IMR-90 (cell line): ENCODE results near the gene MAP3K5. TPM values are rescaled to one million over a fixed set of nuclear protein-coding genes. Genes with fewer than 3 reads are reported as not detected.

ENCODE experiments used
- ATAC-seq: fragments of 200-7000 bp; cut with Tn5 transposase; 2 replicates; pipeline ENCODE4 v1.9.1; 2020; ENCODE audit warnings: low read depth, mild to moderate bottlenecking, moderate library complexity
- BruUV-seq: library from RNA; stranded (reverse); fragments of 400-500 nt; replicated peaks from 2 replicates; lab custom pipeline; 2021; lab: Mats Ljungman, UMichigan
- CTCF ChIA-PET: fragments of 300-600 bp; formaldehyde crosslinking; extraction: SDS; loops from one replicate; lab custom pipeline; 2021; ENCODE audit warnings: antibody characterized with exemption; lab: Yijun Ruan, JAX
- POLR2A ChIA-PET: fragments of 300-600 bp; sonication (Branson Sonifier 250); formaldehyde crosslinking; loops from one replicate; lab custom pipeline; 2022; ENCODE audit warnings: antibody characterized with exemption; ENCODE audit not compliant: unreplicated experiment; lab: Charles Lee
- DNase-seq: peaks from one replicate; pipeline ENCODE4 v3.0.0; 2013
- H2AFZ ChIP-seq: replicated peaks from 2 replicates; pipeline ENCODE3; 2013; ENCODE audit warnings: low read length, mild to moderate bottlenecking; ENCODE audit not compliant: poor library complexity
- H2AK5ac ChIP-seq: 2 replicates; pipeline ENCODE4 v1.6.1; 2013; ENCODE audit warnings: low read depth, low read length, inconsistent platforms
- H2AK9ac ChIP-seq: replicated peaks from 2 replicates; pipeline ENCODE3; 2013; ENCODE audit warnings: mild to moderate bottlenecking, low read depth, low read length, moderate library complexity; ENCODE audit not compliant: poor library complexity
- H2BK120ac ChIP-seq: 2 replicates; pipeline ENCODE4 v1.6.1; 2013; ENCODE audit warnings: low read depth, low read length, inconsistent platforms
- H2BK15ac ChIP-seq: 3 replicates; pipeline ENCODE4 v1.6.1; 2013; ENCODE audit warnings: low read depth, low read length, inconsistent platforms
- H2BK20ac ChIP-seq: 2 replicates; pipeline ENCODE4 v1.6.1; 2013; ENCODE audit warnings: low read depth, mild to moderate bottlenecking, inconsistent platforms, low read length, moderate library complexity
- H2BK5ac ChIP-seq: 2 replicates; pipeline ENCODE4 v1.6.1; 2013; ENCODE audit warnings: mild to moderate bottlenecking, low read depth, low read length, inconsistent platforms; ENCODE audit not compliant: poor library complexity, severe bottlenecking
- H3K14ac ChIP-seq: replicated peaks from 2 replicates; pipeline ENCODE4 v1.6.1; 2013; ENCODE audit warnings: low read depth, low read length, inconsistent platforms
- H3K18ac ChIP-seq: 2 replicates; pipeline ENCODE4 v1.6.1; 2013; ENCODE audit warnings: low read depth, low read length, control low read depth
- H3K23ac ChIP-seq: 2 replicates; pipeline ENCODE4 v1.6.1; 2013; ENCODE audit warnings: low read depth, low read length, inconsistent platforms
- H3K27ac ChIP-seq: 2 replicates; pipeline ENCODE4 v1.5.1; 2013; ENCODE audit warnings: mild to moderate bottlenecking, control low read depth, low read length; ENCODE audit not compliant: insufficient read depth
- H3K27me3 ChIP-seq: 2 replicates; pipeline ENCODE4 v1.6.1; 2013; ENCODE audit warnings: low read length; ENCODE audit not compliant: control insufficient read depth, insufficient read depth
- H3K36me3 ChIP-seq: 2 replicates; pipeline ENCODE4 v1.6.1; 2013; ENCODE audit warnings: low read length, mixed read lengths; ENCODE audit not compliant: control insufficient read depth, insufficient read depth
- H3K4ac ChIP-seq: 2 replicates; pipeline ENCODE4 v1.6.1; 2013; ENCODE audit warnings: low read depth, low read length, inconsistent platforms
- H3K4me1 ChIP-seq: 2 replicates; pipeline ENCODE4 v1.6.1; 2013; ENCODE audit warnings: low read length, mixed read lengths; ENCODE audit not compliant: control insufficient read depth, insufficient read depth
- H3K4me2 ChIP-seq: 2 replicates; pipeline ENCODE4 v1.6.1; 2013; ENCODE audit warnings: low read depth, mild to moderate bottlenecking, control low read depth, low read length, moderate library complexity
- H3K4me3 ChIP-seq: 2 replicates; pipeline ENCODE4 v1.5.1; 2013; ENCODE audit warnings: low read depth, mild to moderate bottlenecking, control low read depth, low read length, moderate library complexity; ENCODE audit not compliant: insufficient read depth
- H3K56ac ChIP-seq: 2 replicates; pipeline ENCODE4 v1.6.1; 2013; ENCODE audit warnings: low read length, inconsistent platforms; ENCODE audit not compliant: insufficient read depth; ENCODE audit errors: extremely low read depth
- H3K79me1 ChIP-seq, 2 experiments: 2 replicates each; pipeline ENCODE4 v1.6.1; 2013; ENCODE audit warnings: low read length in 2 of 2, inconsistent platforms in 1 of 2, low read depth in 1 of 2
- H3K9ac ChIP-seq: 2 replicates; pipeline ENCODE4 v1.6.1; 2013; ENCODE audit warnings: low read depth, low read length, control low read depth
- H3K9me1 ChIP-seq: 2 replicates; pipeline ENCODE4 v1.6.1; 2013; ENCODE audit warnings: low read length, inconsistent platforms; ENCODE audit not compliant: insufficient read depth
- H3K9me3 ChIP-seq: 2 replicates; pipeline ENCODE4 v1.6.1; 2013; ENCODE audit warnings: low read length; ENCODE audit not compliant: control insufficient read depth, insufficient read depth
- H4K20me1 ChIP-seq: 2 replicates; pipeline ENCODE4 v1.6.1; 2013; ENCODE audit warnings: low read length, inconsistent platforms; ENCODE audit not compliant: insufficient read depth
- H4K5ac ChIP-seq: 2 replicates; pipeline ENCODE4 v1.6.1; 2013; ENCODE audit warnings: mild to moderate bottlenecking, low read depth, low read length, control low read depth
- H4K8ac ChIP-seq, 2 experiments: 2 replicates each; pipeline ENCODE4 v1.6.1; 2013; ENCODE audit warnings: low read depth in 2 of 2, low read length in 2 of 2, control low read depth in 1 of 2, inconsistent platforms in 1 of 2
- H4K91ac ChIP-seq: 2 replicates; pipeline ENCODE4 v1.6.1; 2013; ENCODE audit warnings: low read depth, low read length, inconsistent platforms; ENCODE audit not compliant: insufficient read depth
- CEBPB ChIP-seq: IDR thresholded peaks from 2 replicates; pipeline ENCODE4 v1.6.1; 2012; ENCODE audit warnings: low read depth, low read length, improper control_type of control experiment
- CHD1 ChIP-seq: IDR thresholded peaks from 2 replicates; pipeline ENCODE4 v1.6.1; 2012; ENCODE audit warnings: low read depth, low read length, improper control_type of control experiment
- MAZ ChIP-seq: IDR thresholded peaks from 2 replicates; pipeline ENCODE4 v1.6.1; 2012; ENCODE audit warnings: low read depth, mild to moderate bottlenecking, low read length, improper control_type of control experiment, moderate library complexity, borderline replicate concordance
- POLR2A ChIP-seq: IDR thresholded peaks from 2 replicates; pipeline ENCODE4 v1.6.1; 2012; ENCODE audit warnings: mild to moderate bottlenecking, low read depth, low read length
- RFX5 ChIP-seq: IDR thresholded peaks from 2 replicates; pipeline ENCODE4 v1.8.0; 2012; ENCODE audit warnings: low read depth, mild to moderate bottlenecking, low read length, moderate library complexity
- dilution Hi-C: fragments of 300-500 bp; cut with HindIII; formaldehyde crosslinking; loops from one replicate; pipeline ENCODE4 v1.14.3; 2018; ENCODE audit warnings: low sequenced_read_pairs; ENCODE audit not compliant: unreplicated experiment
- in situ Hi-C: fragments of 300-500 bp; cut with MboI; formaldehyde crosslinking; loops from 3 replicates; pipeline ENCODE4 v1.14.3; 2019; ENCODE audit warnings: low sequenced_read_pairs, inconsistent platforms, mixed read lengths
- intact Hi-C: fragments of 100-400 bp; cut with micrococcal nuclease; formaldehyde crosslinking; loops from 2 replicates; pipeline ENCODE4 v1.10.0; 2022
- polyA plus RNA-seq, 3 experiments: library from polyadenylated mRNA; depleted of rRNA; stranded (reverse); fragments of >200 nt; gene quantifications; 2 replicates each; pipeline ENCODE4 v1.2.3, GENCODE V29; 2012; ENCODE audit warnings: low replicate concordance in 1 of 3
- total RNA-seq: library from RNA; depleted of rRNA; stranded (reverse); fragments of >200 nt; gene quantifications from 2 replicates; pipeline ENCODE4 v1.2.3, GENCODE V29; 2012

Gene MAP3K5
- total and polyA plus RNA-seq, 2 of the 4 experiments (the other 2 are of a cell fraction) = 5.4 to 17.6 TPM

DNA sequence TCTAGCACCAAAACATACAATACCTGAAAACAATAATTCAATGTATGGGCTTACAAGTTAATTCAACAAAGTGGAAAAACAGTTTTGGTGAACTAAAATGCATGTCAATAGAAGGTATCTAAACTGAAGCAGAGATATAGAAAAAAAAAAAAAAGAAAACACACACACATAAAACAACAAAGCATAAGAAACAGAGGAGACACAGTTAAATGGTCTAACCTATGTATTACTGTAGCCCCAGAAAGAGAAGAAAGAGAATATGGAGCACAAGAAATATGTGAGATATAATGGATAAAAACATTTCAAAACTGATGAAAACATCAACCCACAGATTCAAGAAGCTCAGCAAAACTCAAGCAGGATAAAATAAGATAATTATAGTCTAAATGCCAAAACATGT lies 118.7 kb downstream of the MAP3K5 start:
- H2BK20ac ChIP-seq = no peak overlapping the region
- H3K9me3 ChIP-seq = no peaks in the 10 kb centered on the region
- no peaks in the 10 kb centered on the region for H3K4me1 ChIP-seq
- H3K56ac ChIP-seq = no peak overlapping the region
- H4K91ac ChIP-seq = no peak overlapping the region
- no peaks in the 10 kb centered on the region for H3K9me1 ChIP-seq
- no peaks in the 10 kb centered on the region for H4K20me1 ChIP-seq
- no peak overlapping the region for H3K23ac ChIP-seq
- H2AK9ac ChIP-seq = no peak overlapping the region
- DNase-seq (no peak), ATAC-seq (no peak)
- H3K79me1 ChIP-seq = peaks cover 0 to 9% of the 10 kb centered on the region in 2 experiments; a peak in 1 of 4 replicates
- peaks cover 4% of the 10 kb centered on the region; the same call in 1 of the 2 replicates for H3K36me3 ChIP-seq
- CTCF ChIA-PET = no interaction called here
- H4K5ac ChIP-seq = no peak overlapping the region
- H3K27me3 ChIP-seq = no peaks in the 10 kb centered on the region
- no TSS peak for BruUV-seq
- POLR2A ChIA-PET = no interaction called here
- dilution Hi-C loops = no loop called here
- no peak overlapping the region for H2BK120ac ChIP-seq
- no peak overlapping the region for H3K9ac ChIP-seq
- H2BK5ac ChIP-seq = no peak overlapping the region
- no peak for TF ChIP-seq RFX5
- no peak for TF ChIP-seq CHD1
- TF ChIP-seq POLR2A = no peak
- no peak for TF ChIP-seq MAZ
- no peak for TF ChIP-seq CEBPB
- H3K4ac ChIP-seq = no peak overlapping the region
- H3K14ac ChIP-seq = no peak overlapping the region
- H3K18ac ChIP-seq = no peak overlapping the region
- H4K8ac ChIP-seq = no peak overlapping the region
- H2AFZ ChIP-seq = no peak overlapping the region
- no peak overlapping the region for H2BK15ac ChIP-seq
- in situ Hi-C loops = no loop called here
- H3K4me3 ChIP-seq = no peak overlapping the region
- intact Hi-C loops = no loop called here
- H3K4me2 ChIP-seq = no peak overlapping the region
- H3K27ac ChIP-seq = no peak overlapping the region
- no peak overlapping the region for H2AK5ac ChIP-seq
